ENCODE data around the gene HCFC1R1. TPM values are rescaled to one million over a fixed set of nuclear protein-coding genes. Genes with fewer than 3 reads are reported as not detected.

Gene HCFC1R1
- total RNA-seq, 4 donors from 2014 or later: 17.8 to 30.9 (median 27.9) TPM

- TF ChIP-seq CTCF (IDR thresholded peaks at IDR 0.05; ENCODE audit: low read depth): no peak
Measured at GRCh38 chr16:3014971-3015370, 8.8 kb downstream of the HCFC1R1 start.

- no peak for TF ChIP-seq CTCF (IDR thresholded peaks at IDR 0.05; ENCODE audit: low read depth)
Measured at GRCh38 chr16:3013998-3014690, 9.6 kb downstream of the HCFC1R1 start.

- TF ChIP-seq CTCF (IDR thresholded peaks at IDR 0.05; ENCODE audit: low read depth): no peak
Measured at GRCh38 chr16:3013491-3013951, 10.2 kb downstream of the HCFC1R1 start.

DNA sequence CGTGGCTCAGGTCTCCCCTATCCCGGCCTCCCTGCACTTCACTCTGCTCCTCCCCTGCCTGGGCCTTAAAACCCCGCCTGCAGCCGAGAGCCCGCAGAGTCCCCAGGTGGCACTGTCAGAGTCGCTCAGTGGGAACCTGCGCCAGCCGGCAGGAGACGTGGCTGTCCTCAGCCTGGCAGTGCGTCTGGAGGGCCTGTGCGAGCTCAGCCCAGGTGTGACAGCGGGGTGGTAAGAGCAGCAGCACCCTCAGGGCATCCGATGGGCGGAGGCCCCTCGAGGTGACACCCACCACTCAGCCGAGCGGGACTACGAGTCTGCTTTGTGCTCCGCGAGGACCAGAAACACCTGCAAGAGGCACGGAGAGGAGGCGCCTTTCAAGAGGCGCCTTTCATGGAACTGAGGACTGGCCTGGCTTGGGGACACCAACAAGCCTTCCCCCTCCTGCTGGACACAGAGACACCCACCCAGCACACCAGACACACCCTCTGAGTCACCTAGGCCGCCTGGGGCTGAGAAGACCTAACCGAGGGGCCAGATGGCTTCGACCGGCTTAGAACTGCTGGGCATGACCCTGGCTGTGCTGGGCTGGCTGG, 10.8 kb downstream of the HCFC1R1 start, which contains the start of gene CLDN9:
CLDN9 (plus strand) TSS at position 96 of the 593 bp plus-strand sequence; CDS start at position 536, 440 bp downstream.
- no peak for TF ChIP-seq CTCF (IDR thresholded peaks at IDR 0.05; ENCODE audit: low read depth)

GRCh38 chr16:3012246-3012645, 11.5 kb downstream of the HCFC1R1 start:
- TF ChIP-seq CTCF (IDR thresholded peaks at IDR 0.05; ENCODE audit: low read depth): no peak

- no peak for TF ChIP-seq CTCF (IDR thresholded peaks at IDR 0.05; ENCODE audit: low read depth)
Measured at GRCh38 chr16:3010510-3010909, 13.2 kb downstream of the HCFC1R1 start.

DNA sequence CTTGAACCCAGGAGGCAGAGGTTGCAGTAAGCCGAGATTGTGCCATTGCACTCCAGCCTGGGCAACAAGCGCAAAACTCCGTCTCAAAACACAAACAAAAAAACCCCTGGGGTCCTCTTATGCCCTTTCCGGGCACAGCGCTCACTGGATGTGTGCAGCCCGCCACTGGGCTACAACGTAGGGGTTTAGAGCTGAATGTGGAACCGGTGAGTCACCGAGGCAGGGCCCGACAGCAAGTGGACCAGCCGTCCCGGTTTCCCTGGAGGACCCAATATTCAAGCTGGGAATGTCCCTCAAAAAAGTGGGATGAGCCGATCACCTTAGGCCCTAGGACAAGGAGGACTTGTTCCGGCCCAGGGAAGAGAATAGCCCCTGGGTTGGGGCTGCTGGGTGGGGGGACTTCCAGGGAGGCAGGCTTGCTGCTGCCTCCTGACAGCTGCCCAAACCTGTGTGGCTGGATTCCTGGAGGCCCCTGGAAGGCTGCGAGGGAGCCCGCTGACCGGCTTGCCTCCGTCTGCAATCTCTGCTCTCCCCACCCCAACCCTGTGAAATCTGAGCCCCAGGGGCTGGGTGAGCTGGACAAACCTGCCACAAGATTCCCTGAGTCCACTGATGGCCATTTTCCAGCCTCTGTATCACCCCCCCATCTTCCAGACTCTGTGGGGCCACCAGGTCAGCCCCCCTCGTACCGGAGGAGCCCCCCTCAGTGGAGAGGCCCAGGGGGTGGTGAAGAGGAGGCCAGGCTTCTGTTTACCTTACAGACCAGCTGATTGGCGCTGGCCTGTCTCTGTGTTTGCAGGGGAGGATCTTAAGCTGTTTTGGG, 14.0 kb downstream of the HCFC1R1 start:
- TF ChIP-seq CTCF (IDR thresholded peaks at IDR 0.05; ENCODE audit: low read depth): no peak

All from subcutaneous adipose tissue (tissue), 4 donors.